Testis (tissue), 3 donors: ENCODE measurements around the gene PLK5. TPM values are rescaled to one million over a fixed set of nuclear protein-coding genes. Genes with fewer than 3 reads are reported as not detected.

Experiments
- DNase-seq: peaks from one replicate; pipeline ENCODE4 v3.0.0-alpha.2; 2019
- H3K27ac ChIP-seq, 2 donors: fragments of 200-600 bp; sonication (generic); one replicate each; pipeline ENCODE4 v1.5.1; 2019
- H3K27me3 ChIP-seq: fragments of 200-600 bp; sonication (generic); one replicate; pipeline ENCODE4 v1.5.1; 2019
- H3K36me3 ChIP-seq: fragments of 200-600 bp; sonication (generic); one replicate; pipeline ENCODE4 v1.5.1; 2017; ENCODE audit warnings: low read depth; ENCODE audit errors: missing control alignments
- H3K4me1 ChIP-seq: fragments of 200-600 bp; sonication (generic); one replicate; pipeline ENCODE4 v1.5.1; 2019
- H3K4me3 ChIP-seq, 2 donors: fragments of 200-600 bp; sonication (generic); one replicate each; pipeline ENCODE4 v1.5.1; 2017 to 2019
- H3K9me3 ChIP-seq: fragments of 200-600 bp; sonication (generic); one replicate; pipeline ENCODE4 v1.5.1; 2017
- CTCF ChIP-seq, 3 experiments: fragments of 450-650 bp in 2 of 3; fragments of 200-600 bp in 1 of 3; sonication (generic) in 1 of 3; IDR thresholded peaks; one replicate each; pipeline ENCODE4 v1.5.1; 2016 to 2019; ENCODE audit warnings: antibody characterized with exemption in 3 of 3, mild to moderate bottlenecking in 2 of 3, moderate library complexity in 1 of 3
- POLR2A ChIP-seq: fragments of 450-650 bp; IDR thresholded peaks from one replicate; pipeline ENCODE4 v1.6.1; 2017; ENCODE audit warnings: antibody characterized with exemption, mild to moderate bottlenecking, moderate library complexity
- WGBS, 2 donors: methylation state at CpG; one replicate each; pipeline ENCODE4 v1.1.5; 2018; 5-methylcytosine and 5-hydroxymethylcytosine counted together
- intact Hi-C: fragments of 100-400 bp; cut with DNase I; formaldehyde crosslinking; loops from one replicate; pipeline ENCODE4 v1.15.1; 2023; ENCODE audit warnings: low total_unique reads
- polyA plus RNA-seq: library from polyadenylated mRNA; stranded (reverse); fragments of 350-450 nt; fragmentation: Illumina TruSeq; extraction: RNeasy Lipid Tissue Mini Kit (QIAGEN cat#74804); gene quantifications from one replicate; pipeline ENCODE4 v1.2.3, GENCODE V29; 2014; ENCODE audit warnings: low read depth, low replicate concordance; ENCODE audit not compliant: insufficient read depth
- total RNA-seq, 2 donors: library from RNA; depleted of rRNA; stranded (reverse); fragments of >200 nt; gene quantifications; one replicate each; pipeline ENCODE4 v1.2.3, GENCODE V29; 2016

PLK5 gene
- total and polyA plus RNA-seq, 3 donors from 2014 or later = 2.4 to 31.5 (median 13.4) TPM

- Histone ChIP-seq H3K4me1 (peaks cover 11% of the 10 kb centered on the region), H3K27me3 (no peaks in the 10 kb centered on the region), H3K4me3 (peak overlapping the region in 1 of 2 donors; percentile 64), H3K9me3 (no peaks in the 10 kb centered on the region), H3K27ac (no peak overlapping the region), H3K36me3 (no peaks in the 10 kb centered on the region)
- no peak for TF ChIP-seq POLR2A
- TF ChIP-seq CTCF (IDR thresholded peaks at IDR 0.05) = no peak
- WGBS, 2 donors = 87 to 92% methylated on average over 23 to 33 of the region's 33 CpGs
- no peak for DNase-seq
- intact Hi-C loops = no loop called here
Measured at GRCh38 chr19:1526066-1526778, 2.3 kb downstream of the PLK5 start.

DNA sequence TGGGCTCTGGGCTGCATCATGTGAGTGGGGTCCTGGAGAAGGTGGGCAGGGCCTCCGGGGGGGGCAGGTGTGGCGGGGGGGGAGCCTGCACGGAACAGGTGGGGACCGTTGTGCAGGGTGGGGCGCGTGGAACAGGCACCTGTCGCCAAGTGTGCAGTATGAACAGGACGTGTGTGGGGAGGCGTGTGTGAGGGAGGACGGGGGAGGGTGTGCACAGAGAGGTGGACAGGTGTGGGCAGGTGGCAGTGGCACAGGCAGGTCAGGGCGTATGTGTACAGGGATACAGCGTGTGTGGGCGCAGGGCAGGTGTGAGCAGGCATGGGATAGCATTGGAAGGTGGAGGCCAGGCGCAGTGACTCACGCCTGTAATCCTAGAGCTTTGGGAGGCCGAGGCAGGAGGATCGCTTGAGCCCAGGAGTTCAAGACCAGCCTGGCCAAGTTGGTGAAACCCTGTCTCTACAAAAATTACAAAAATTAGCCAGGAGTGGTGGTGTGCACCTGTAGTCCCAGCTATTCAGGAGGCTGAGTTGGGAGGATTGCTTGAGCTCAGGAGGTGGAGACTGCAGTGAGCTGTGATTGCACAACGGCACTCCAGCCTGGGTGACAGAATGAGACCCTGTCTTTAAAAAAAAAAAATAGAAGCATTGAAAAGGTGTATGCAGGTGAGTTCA lies 3.2 kb downstream of the PLK5 start:
- no peak for DNase-seq
- Histone ChIP-seq H3K36me3 (no peaks in the 10 kb centered on the region), H3K4me1 (peaks cover 6% of the 10 kb centered on the region), H3K4me3 (no peak overlapping the region), H3K27ac (no peak overlapping the region), H3K9me3 (no peaks in the 10 kb centered on the region), H3K27me3 (no peaks in the 10 kb centered on the region)
- intact Hi-C loops = no loop called here
- WGBS, 2 donors = 88 to 91% methylated on average over 18 of the region's 18 CpGs
- TF ChIP-seq POLR2A = no peak
- no peak for TF ChIP-seq CTCF (IDR thresholded peaks at IDR 0.05)

DNA sequence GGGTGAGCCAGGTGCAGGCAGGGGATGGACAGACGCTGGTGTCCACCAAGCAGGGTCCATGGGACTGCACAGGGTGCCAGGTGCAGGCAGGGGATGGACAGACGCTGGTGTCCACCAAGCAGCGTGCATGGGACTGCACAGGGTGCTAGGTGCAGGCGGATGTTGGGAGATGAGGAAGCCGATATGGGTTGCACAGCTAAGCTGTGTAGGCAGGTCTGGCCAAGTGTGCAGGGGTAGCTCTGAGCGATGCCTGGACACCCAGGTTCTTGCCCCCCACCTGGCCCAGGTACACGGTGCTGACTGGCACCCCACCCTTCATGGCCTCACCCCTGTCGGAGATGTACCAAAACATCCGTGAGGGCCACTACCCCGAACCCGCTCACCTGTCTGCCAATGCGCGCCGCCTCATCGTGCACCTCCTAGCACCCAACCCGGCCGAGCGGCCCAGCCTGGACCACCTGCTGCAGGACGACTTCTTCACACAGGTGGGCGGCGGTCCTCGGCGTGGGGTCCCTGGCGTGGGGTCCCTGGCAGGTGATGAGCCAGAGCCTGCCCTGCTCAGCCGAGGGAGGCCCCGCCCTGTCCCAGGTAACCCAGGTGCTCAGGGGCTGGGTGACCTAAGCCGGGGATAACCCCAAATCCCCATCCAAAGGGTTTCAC lies 3.9 kb downstream of the PLK5 start:
- Histone ChIP-seq H3K27me3 (no peaks in the 10 kb centered on the region), H3K36me3 (no peaks in the 10 kb centered on the region), H3K9me3 (no peaks in the 10 kb centered on the region), H3K4me3 (no peak overlapping the region), H3K27ac (no peak overlapping the region), H3K4me1 (no peaks in the 10 kb centered on the region)
- TF ChIP-seq POLR2A = no peak
- TF ChIP-seq CTCF (IDR thresholded peaks at IDR 0.05) = no peak
- intact Hi-C loops = no loop called here
- no peak for DNase-seq
- 53 to 89% methylated on average over 7 to 27 of the region's 27 CpGs for WGBS, 2 donors

DNA sequence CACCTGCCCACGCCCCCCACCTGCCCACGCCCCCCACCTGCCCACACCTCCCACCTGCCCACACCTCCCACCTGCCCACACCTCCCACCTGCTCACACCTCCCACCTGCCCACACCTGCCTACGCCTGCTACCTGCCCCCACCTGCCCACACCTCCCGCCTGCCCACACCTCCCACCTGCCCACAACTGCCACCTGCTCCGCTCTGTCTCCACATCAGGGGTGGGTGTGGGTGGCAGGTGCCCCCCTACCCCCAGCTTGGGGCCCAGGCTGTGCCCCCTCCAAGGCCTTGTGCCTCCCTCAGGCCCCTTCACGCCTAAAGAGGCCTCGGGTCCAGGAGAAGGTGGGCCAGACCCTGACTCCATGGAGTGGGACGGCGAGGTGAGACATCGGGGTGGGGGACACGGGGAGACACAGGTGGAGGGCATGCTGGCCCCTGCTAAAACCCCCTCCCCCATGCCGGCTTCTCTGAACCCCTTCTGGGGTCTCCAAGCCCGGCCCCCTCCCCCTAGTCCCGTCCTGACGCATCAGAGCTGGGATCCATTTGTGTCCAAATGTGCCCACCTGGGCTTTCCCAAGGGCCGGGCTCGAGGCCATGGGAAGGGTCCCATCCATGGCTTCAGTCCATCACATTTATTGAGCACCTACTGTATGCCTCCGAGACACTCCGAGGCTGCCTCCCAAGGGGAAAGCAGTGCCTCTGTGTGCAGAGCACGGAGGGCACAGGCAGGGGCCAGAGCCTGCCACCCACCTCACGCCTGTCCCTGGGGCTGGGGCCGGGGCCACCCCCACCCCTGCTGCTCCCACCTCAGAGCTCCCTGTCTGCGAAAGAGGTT lies 4.9 kb downstream of the PLK5 start:
- TF ChIP-seq CTCF (IDR thresholded peaks at IDR 0.05) (no peak), POLR2A (no peak)
- H3K4me1 ChIP-seq = no peaks in the 10 kb centered on the region
- H3K4me3 ChIP-seq = no peak overlapping the region
- no peaks in the 10 kb centered on the region for H3K36me3 ChIP-seq
- intact Hi-C loops = no loop called here
- H3K27ac ChIP-seq = no peak overlapping the region
- no peaks in the 10 kb centered on the region for H3K27me3 ChIP-seq
- no peak for DNase-seq
- 88 to 92% methylated on average over 13 to 18 of the region's 23 CpGs for WGBS, 2 donors
- H3K9me3 ChIP-seq = no peaks in the 10 kb centered on the region
